NK-92 (cell line): ENCODE data around the gene NDUFA11.
"Not testable (repeated sequence)": the region's sequence is repeated elsewhere in the genome, so short reads cannot be mapped to it uniquely, and the experiment has no call there.

Source experiments
- DNase-seq: peaks from one replicate; lab custom pipeline; 2025; ENCODE audit not compliant: unreplicated experiment; lab: John Stamatoyannopoulos, UW

The NDUFA11 gene

GRCh38 chr19:5891572-5891937, 12.0 kb downstream of the NDUFA11 start:
- no peak for DNase-seq

GRCh38 chr19:5890099-5890498, 13.5 kb downstream of the NDUFA11 start:
- no peak for DNase-seq

- DNase-seq, result no peak
These were observed 14.2 kb downstream of the NDUFA11 start for GRCh38 chr19:5889288-5889971.

- not testable (repeated sequence) for DNase-seq
These were observed 19.4 kb downstream of the NDUFA11 start for GRCh38 chr19:5884065-5884811.

GRCh38 chr19:5883157-5883873, 20.3 kb downstream of the NDUFA11 start:
- DNase-seq, result not testable (repeated sequence)

GRCh38 chr19:5882421-5882968, 21.1 kb downstream of the NDUFA11 start:
- DNase-seq, result no peak

GRCh38 chr19:5881543-5882299, 21.9 kb downstream of the NDUFA11 start:
- no peak for DNase-seq

GRCh38 chr19:5880604-5881078, 22.9 kb downstream of the NDUFA11 start:
- DNase-seq, result no peak

GRCh38 chr19:5880196-5880595, 23.4 kb downstream of the NDUFA11 start:
- DNase-seq, result no peak

GRCh38 chr19:5877882-5878281, 25.7 kb downstream of the NDUFA11 start:
- no peak for DNase-seq

- no peak for DNase-seq
These were observed 26.2 kb downstream of the NDUFA11 start for GRCh38 chr19:5877427-5877826.

GRCh38 chr19:5874496-5874895, 29.1 kb downstream of the NDUFA11 start:
- DNase-seq, result not testable (repeated sequence)

- no peak for DNase-seq
These were observed 29.9 kb downstream of the NDUFA11 start for GRCh38 chr19:5873617-5874199.

GRCh38 chr19:5870986-5871394, 32.6 kb downstream of the NDUFA11 start:
- no peak for DNase-seq

- DNase-seq, result no peak
These were observed 36.1 kb downstream of the NDUFA11 start for GRCh38 chr19:5867201-5868136.

- DNase-seq, result no peak
These were observed 37.8 kb downstream of the NDUFA11 start for GRCh38 chr19:5865772-5866171.

- DNase-seq, result no peak
These were observed 38.7 kb downstream of the NDUFA11 start for GRCh38 chr19:5864725-5865486.

- DNase-seq, result no peak
These were observed 39.4 kb downstream of the NDUFA11 start for GRCh38 chr19:5864013-5864720.
